GM21723 (cell line): ENCODE results near the gene PSTPIP1.
A peak's percentile ranks its signal among the peaks of the same experiment; 100 is the strongest.

ENCODE experiments used
- ATAC-seq: cut with Tn5 transposase; IDR thresholded peaks from one replicate; pipeline ENCODE4 v1.9.1; 2021; ENCODE audit warnings: mild to moderate bottlenecking, moderate library complexity; ENCODE audit not compliant: unreplicated experiment

PSTPIP1 gene

GRCh38 chr15:77066971-77067690 lies 72.2 kb downstream of the PSTPIP1 start:
- ATAC-seq: no peak

- no peak for ATAC-seq
These were observed 72.9 kb downstream of the PSTPIP1 start for GRCh38 chr15:77067691-77068367.

- no peak for ATAC-seq
These were observed 73.7 kb downstream of the PSTPIP1 start for GRCh38 chr15:77068633-77069032.

- ATAC-seq: no peak
These were observed 74.7 kb downstream of the PSTPIP1 start for GRCh38 chr15:77069521-77070121.

- no peak for ATAC-seq
These were observed 75.2 kb downstream of the PSTPIP1 start for GRCh38 chr15:77070180-77070494.

GRCh38 chr15:77070495-77071304 lies 75.8 kb downstream of the PSTPIP1 start, which contains the start of gene TSPAN3:
TSS of gene TSPAN3 (minus strand) at chr15:77071109. CDS start at chr15:77070954, 155 bp downstream.
- peak; percentile 91 for ATAC-seq

GRCh38 chr15:77071305-77072223 lies 76.6 kb downstream of the PSTPIP1 start:
- no peak for ATAC-seq

- ATAC-seq: no peak
These were observed 79.4 kb downstream of the PSTPIP1 start for GRCh38 chr15:77074350-77074749.

GRCh38 chr15:77075528-77075927 lies 80.6 kb downstream of the PSTPIP1 start:
- no peak for ATAC-seq

GRCh38 chr15:77076323-77076915 lies 81.5 kb downstream of the PSTPIP1 start:
- no peak for ATAC-seq

- ATAC-seq: no peak
These were observed 87.0 kb downstream of the PSTPIP1 start for GRCh38 chr15:77081971-77082370.

GRCh38 chr15:77083381-77084160 lies 88.6 kb downstream of the PSTPIP1 start:
- ATAC-seq: peak; percentile 78

- no peak for ATAC-seq
These were observed 89.5 kb downstream of the PSTPIP1 start for GRCh38 chr15:77084436-77084835.

- no peak for ATAC-seq
These were observed 90.4 kb downstream of the PSTPIP1 start for GRCh38 chr15:77085297-77085696.
